CD4-positive, CD25-positive, alpha-beta regulatory T cell (primary cell): ENCODE data around the gene CYB561D1. TPM values are rescaled to one million over a fixed set of nuclear protein-coding genes. Genes with fewer than 3 reads are reported as not detected.

Experiments used
- ATAC-seq, 2 donors: fragments of 150-1000 bp; cut with Tn5 transposase; one replicate each; pipeline ENCODE4 v1.10.0; 2021; ENCODE audit warnings: low read depth in 2 of 2, moderate number of reproducible peaks in 2 of 2, moderate library complexity in 1 of 2
- DNase-seq, 3 donors: peaks; one replicate each; pipeline versions ENCODE4 v3.0.0 to v3.0.0-alpha.2; 2012 to 2022; ENCODE audit warnings: mixed read lengths in 1 of 3
- H3K27ac ChIP-seq: one replicate; pipeline ENCODE4 v1.7.0; 2013; ENCODE audit warnings: mild to moderate bottlenecking, low read length; ENCODE audit not compliant: insufficient read depth, poor library complexity, severe bottlenecking
- H3K27me3 ChIP-seq: one replicate; pipeline ENCODE4 v1.7.0; 2013; ENCODE audit warnings: low read length; ENCODE audit not compliant: control insufficient read depth, insufficient read depth
- H3K36me3 ChIP-seq: one replicate; pipeline ENCODE4 v1.7.0; 2013; ENCODE audit warnings: mild to moderate bottlenecking, low read length, moderate library complexity; ENCODE audit not compliant: control insufficient read depth, insufficient read depth
- H3K4me1 ChIP-seq: 2 replicates; pipeline ENCODE4 v1.7.0; 2013; ENCODE audit warnings: mild to moderate bottlenecking, low read length; ENCODE audit not compliant: insufficient read depth, control insufficient read depth, poor library complexity, severe bottlenecking
- H3K4me3 ChIP-seq: one replicate; pipeline ENCODE4 v1.7.0; 2013; ENCODE audit warnings: low read depth, mild to moderate bottlenecking, low read length, moderate library complexity
- H3K9me3 ChIP-seq, 2 experiments: 1 replicate in 1 of 2; 2 replicates in 1 of 2; pipeline ENCODE4 v1.7.0; 2013; ENCODE audit warnings: low read length in 2 of 2, mild to moderate bottlenecking in 1 of 2, moderate library complexity in 1 of 2; ENCODE audit not compliant: control insufficient read depth in 2 of 2
- H3K27ac Mint-ChIP-seq, 3 donors: one replicate each; pipeline ENCODE4 v1.8.0; 2020 to 2022; ENCODE audit warnings: mild to moderate bottlenecking in 3 of 3, mixed read lengths in 3 of 3, moderate library complexity in 2 of 3
- H3K27me3 Mint-ChIP-seq: one replicate; pipeline ENCODE4 v1.8.0; 2022; ENCODE audit warnings: mild to moderate bottlenecking, mixed read lengths
- H3K36me3 Mint-ChIP-seq: one replicate; pipeline ENCODE4 v1.8.0; 2020; ENCODE audit warnings: mixed read lengths
- H3K4me1 Mint-ChIP-seq, 4 donors: one replicate each; pipeline ENCODE4 v1.8.0; 2020 to 2022; ENCODE audit warnings: mixed read lengths in 4 of 4, mild to moderate bottlenecking in 1 of 4
- H3K4me3 Mint-ChIP-seq, 4 donors: one replicate each; pipeline ENCODE4 v1.8.0; 2020 to 2022; ENCODE audit warnings: mild to moderate bottlenecking in 4 of 4, mixed read lengths in 4 of 4, moderate library complexity in 3 of 4
- H3K9me3 Mint-ChIP-seq, 7 donors: one replicate each; pipeline ENCODE4 v1.8.0; 2020 to 2022; ENCODE audit warnings: mixed read lengths in 7 of 7, mild to moderate bottlenecking in 3 of 7, moderate library complexity in 2 of 7
- polyA plus RNA-seq, 4 donors: library from polyadenylated mRNA; unstranded; fragments of 300-500 nt; fragmentation: Illumina TruSeq; gene quantifications; one replicate each; pipeline ENCODE4 v1.2.3, GENCODE V29; 2021
- total RNA-seq: library from RNA; stranded (reverse); gene quantifications from one replicate; pipeline ENCODE4 v1.2.3, GENCODE V29; 2022

Gene CYB561D1
- total and polyA plus RNA-seq, 5 donors from 2014 or later, result 11.5 to 30.7 (median 20.3) TPM

- Histone ChIP-seq H3K4me1 (no peaks in the 10 kb centered on the region), H3K27me3 (no peaks in the 10 kb centered on the region), H3K36me3 (no peaks in the 10 kb centered on the region), H3K27ac (no peak overlapping the region), H3K9me3 (no peaks in the 10 kb centered on the region), H3K4me3 (no peak overlapping the region)
- no peaks in the 10 kb centered on the region for H3K27me3 Mint-ChIP-seq
- H3K27ac Mint-ChIP-seq, result no peak overlapping the region
- peaks cover 0 to 8% (median 5%) of the 10 kb centered on the region in 4 donors for H3K4me1 Mint-ChIP-seq
- no peaks in the 10 kb centered on the region for H3K9me3 Mint-ChIP-seq
- no peak for ATAC-seq
- no peak overlapping the region for H3K4me3 Mint-ChIP-seq
- DNase-seq, result no peak
- H3K36me3 Mint-ChIP-seq, result no peaks in the 10 kb centered on the region
These were observed 47.2 kb downstream of the CYB561D1 start for GRCh38 chr1:109541102-109541501.

- Histone ChIP-seq H3K4me1 (peaks cover 13% of the 10 kb centered on the region), H3K27me3 (no peaks in the 10 kb centered on the region), H3K27ac (no peak overlapping the region), H3K4me3 (no peak overlapping the region), H3K36me3 (no peaks in the 10 kb centered on the region), H3K9me3 (no peaks in the 10 kb centered on the region)
- no peaks in the 10 kb centered on the region for H3K36me3 Mint-ChIP-seq
- H3K9me3 Mint-ChIP-seq, result no peaks in the 10 kb centered on the region
- H3K27ac Mint-ChIP-seq, result no peak overlapping the region
- ATAC-seq, result no peak
- no peak overlapping the region for H3K4me3 Mint-ChIP-seq
- no peak for DNase-seq
- peaks cover 5 to 21% (median 14%) of the 10 kb centered on the region in 4 donors for H3K4me1 Mint-ChIP-seq
- H3K27me3 Mint-ChIP-seq, result no peaks in the 10 kb centered on the region
These were observed 48.8 kb downstream of the CYB561D1 start for GRCh38 chr1:109542657-109543056.

- Mint-ChIP-seq H3K4me3 (no peak overlapping the region), H3K27me3 (peaks cover 3% of the 10 kb centered on the region), H3K27ac (no peak overlapping the region), H3K4me1 (peaks cover 5 to 26% (median 18%) of the 10 kb centered on the region in 4 donors), H3K9me3 (no peaks in the 10 kb centered on the region), H3K36me3 (peaks cover 2% of the 10 kb centered on the region)
- no peak for ATAC-seq
- Histone ChIP-seq H3K27ac (no peak overlapping the region), H3K36me3 (no peaks in the 10 kb centered on the region), H3K4me1 (peaks cover 17% of the 10 kb centered on the region), H3K27me3 (no peaks in the 10 kb centered on the region), H3K4me3 (no peak overlapping the region), H3K9me3 (no peaks in the 10 kb centered on the region)
- DNase-seq, result no peak
These were observed 49.5 kb downstream of the CYB561D1 start for GRCh38 chr1:109543283-109543987.

GRCh38 chr1:109543988-109544735 is 50.3 kb downstream of the CYB561D1 start:
- Histone ChIP-seq H3K9me3 (no peaks in the 10 kb centered on the region), H3K4me3 (no peak overlapping the region), H3K36me3 (no peaks in the 10 kb centered on the region), H3K27ac (no peak overlapping the region), H3K27me3 (no peaks in the 10 kb centered on the region), H3K4me1 (peaks cover 20% of the 10 kb centered on the region)
- DNase-seq, result no peak
- Mint-ChIP-seq H3K9me3 (no peaks in the 10 kb centered on the region), H3K36me3 (peaks cover 4% of the 10 kb centered on the region), H3K27me3 (peaks cover 5% of the 10 kb centered on the region), H3K27ac (no peak overlapping the region), H3K4me3 (no peak overlapping the region), H3K4me1 (peaks cover 7 to 31% (median 23%) of the 10 kb centered on the region in 4 donors)
- ATAC-seq, result no peak

- no peaks in the 10 kb centered on the region for H3K27me3 ChIP-seq
- peaks cover 40% of the 10 kb centered on the region for H3K4me1 ChIP-seq
- H3K27ac ChIP-seq, result peak overlapping the region; percentile 92
- H3K27me3 Mint-ChIP-seq, result peaks cover 5% of the 10 kb centered on the region
- H3K4me3 ChIP-seq, result peak overlapping the region; percentile 93
- peaks cover 8 to 53% (median 38%) of the 10 kb centered on the region in 4 donors for H3K4me1 Mint-ChIP-seq
- peak; percentile 43 to 46 for ATAC-seq
- peak overlapping the region; percentile 98 to 100 (median 100) for H3K4me3 Mint-ChIP-seq
- H3K9me3 Mint-ChIP-seq, result no peaks in the 10 kb centered on the region
- H3K36me3 ChIP-seq, result no peaks in the 10 kb centered on the region
- peaks cover 4% of the 10 kb centered on the region for H3K36me3 Mint-ChIP-seq
- peak; percentile 83 to 92 (median 87) for DNase-seq
- no peaks in the 10 kb centered on the region for H3K9me3 ChIP-seq
- peak overlapping the region; percentile 98 to 100 (median 99) for H3K27ac Mint-ChIP-seq
These were observed 52.6 kb downstream of the CYB561D1 start for GRCh38 chr1:109546311-109547109.

GRCh38 chr1:109547463-109548320 is 53.8 kb downstream of the CYB561D1 start:
- peak in 2 of 3 donors; percentile 5 to 53 for DNase-seq
- peak overlapping the region; percentile 98 to 100 (median 100) for H3K4me3 Mint-ChIP-seq
- H3K9me3 Mint-ChIP-seq, result no peaks in the 10 kb centered on the region
- Histone ChIP-seq H3K27ac (peak overlapping the region; percentile 92), H3K9me3 (no peaks in the 10 kb centered on the region), H3K4me1 (peaks cover 44% of the 10 kb centered on the region), H3K27me3 (no peaks in the 10 kb centered on the region), H3K4me3 (peak overlapping the region; percentile 93), H3K36me3 (no peaks in the 10 kb centered on the region)
- H3K36me3 Mint-ChIP-seq, result peaks cover 4% of the 10 kb centered on the region
- ATAC-seq, result no peak
- H3K27me3 Mint-ChIP-seq, result peaks cover 5% of the 10 kb centered on the region
- peaks cover 4 to 61% (median 42%) of the 10 kb centered on the region in 4 donors for H3K4me1 Mint-ChIP-seq
- peak overlapping the region; percentile 98 to 100 (median 99) for H3K27ac Mint-ChIP-seq
